CD4-positive, alpha-beta T cell treated with Interleukin-6 for 4 hours (primary cell): Measurements from ENCODE around the gene NUBPL.
"Not testable (repeated sequence)": the region's sequence is repeated elsewhere in the genome, so short reads cannot be mapped to it uniquely, and the experiment has no call there.

Source experiments
- DNase-seq: peaks from one replicate; pipeline ENCODE4 v3.0.0-alpha.2; 2020; ENCODE audit warnings: mixed read lengths

The NUBPL gene

DNA sequence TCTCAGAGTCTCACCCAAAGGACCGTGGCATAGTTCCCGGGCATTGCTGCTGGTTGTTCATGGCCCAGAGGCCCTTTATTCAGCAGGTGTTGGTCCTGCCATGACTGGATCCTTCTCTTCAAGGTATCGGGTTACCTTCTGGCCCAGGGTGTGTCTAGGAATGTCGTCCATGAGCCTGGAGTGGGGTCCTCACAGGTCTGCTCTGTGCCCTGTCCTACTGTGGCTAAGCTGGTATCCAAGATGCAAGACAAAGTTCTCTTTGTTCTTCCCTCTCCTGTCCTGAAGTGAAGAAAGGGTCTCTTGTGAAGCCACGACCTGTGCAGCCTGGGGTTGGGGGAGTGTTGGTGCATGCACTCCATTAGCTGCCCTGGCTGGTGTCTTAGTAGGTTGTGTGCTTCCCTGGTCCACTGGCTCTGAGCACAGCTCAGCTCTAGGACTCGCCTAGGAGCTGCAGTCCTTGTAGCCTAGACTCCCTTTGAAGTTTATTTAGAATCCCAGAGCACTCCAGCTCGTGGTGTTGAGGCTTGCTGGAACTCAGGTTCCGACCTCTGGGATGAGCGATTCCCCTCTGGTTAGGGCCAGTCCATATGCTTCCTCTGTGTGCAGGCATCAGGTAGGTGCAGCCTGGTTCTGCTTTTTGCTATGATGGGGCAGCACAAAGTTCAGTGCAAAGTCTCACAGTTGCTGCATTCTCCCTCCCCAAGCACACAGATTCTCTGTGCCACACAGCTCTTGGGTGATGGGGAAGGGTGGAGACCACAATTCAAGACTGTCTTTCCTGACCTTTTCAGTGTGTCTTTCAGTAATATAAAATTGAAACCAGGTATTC lies 117.4 kb downstream of the NUBPL start:
- no peak for DNase-seq

DNA sequence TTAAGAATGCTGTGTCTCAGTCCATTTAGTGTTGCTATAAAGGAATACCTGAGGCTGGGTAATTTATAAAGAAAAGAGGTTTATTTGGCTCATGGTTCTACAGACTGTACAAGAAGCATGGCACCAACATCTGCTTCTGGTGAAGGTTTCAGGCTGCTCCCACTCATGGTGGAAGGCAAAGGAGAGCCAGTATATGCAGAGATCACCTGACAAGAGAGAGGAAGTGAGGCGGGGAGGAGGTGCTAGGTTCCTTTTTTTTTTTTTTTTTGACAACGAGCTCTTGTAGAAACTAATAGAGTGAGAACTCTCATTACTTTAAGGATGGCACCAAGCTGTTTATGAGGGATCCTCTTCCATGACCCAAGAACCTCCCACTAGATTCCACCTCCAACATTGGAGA lies 121.6 kb downstream of the NUBPL start:
- no peak for DNase-seq

- DNase-seq, result no peak
Measured at GRCh38 chr14:31687726-31688125, 126.5 kb downstream of the NUBPL start.

GRCh38 chr14:31690056-31690455 lies 128.9 kb downstream of the NUBPL start:
- no peak for DNase-seq

DNA sequence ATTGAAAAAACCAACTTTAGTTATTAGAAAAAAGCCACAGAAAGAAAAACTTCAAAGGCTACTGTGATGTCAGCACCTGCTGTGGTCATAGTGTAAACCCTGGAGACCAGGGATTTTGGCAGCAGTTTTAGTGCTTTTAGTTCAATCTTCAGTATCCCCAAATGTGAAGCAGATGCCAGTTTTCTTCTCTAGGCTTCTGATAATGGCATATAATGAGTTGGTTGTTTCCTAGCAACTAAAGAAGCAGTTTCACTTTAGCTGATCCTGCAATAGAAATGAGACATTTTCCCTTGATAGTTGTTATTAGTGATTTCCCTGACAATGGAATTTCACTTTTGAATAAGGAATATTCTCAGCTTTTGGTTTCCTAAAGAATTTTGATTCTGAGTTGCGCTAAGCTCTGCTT lies 131.2 kb downstream of the NUBPL start:
- DNase-seq, result no peak

- DNase-seq, result no peak
Measured at GRCh38 chr14:31696378-31696777, 135.2 kb downstream of the NUBPL start.

DNA sequence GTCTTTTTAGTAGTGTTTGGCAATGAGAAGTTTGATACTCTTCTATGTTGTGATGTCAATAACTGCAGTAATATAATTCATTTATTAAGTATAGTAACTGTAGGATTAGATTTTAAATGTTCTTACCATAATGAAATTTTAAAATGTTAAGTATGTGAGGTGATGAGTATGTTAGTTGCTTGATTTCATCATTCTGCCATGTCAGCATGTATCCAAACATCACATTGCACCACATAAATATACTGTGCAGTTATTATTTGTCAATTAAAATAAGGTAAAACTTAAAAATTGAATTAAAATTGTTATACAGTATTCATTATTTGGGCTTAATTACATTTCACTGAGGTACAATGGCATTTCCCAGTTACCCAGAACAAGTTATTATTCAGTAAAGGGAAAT lies 138.6 kb downstream of the NUBPL start:
- DNase-seq, result no peak

DNA sequence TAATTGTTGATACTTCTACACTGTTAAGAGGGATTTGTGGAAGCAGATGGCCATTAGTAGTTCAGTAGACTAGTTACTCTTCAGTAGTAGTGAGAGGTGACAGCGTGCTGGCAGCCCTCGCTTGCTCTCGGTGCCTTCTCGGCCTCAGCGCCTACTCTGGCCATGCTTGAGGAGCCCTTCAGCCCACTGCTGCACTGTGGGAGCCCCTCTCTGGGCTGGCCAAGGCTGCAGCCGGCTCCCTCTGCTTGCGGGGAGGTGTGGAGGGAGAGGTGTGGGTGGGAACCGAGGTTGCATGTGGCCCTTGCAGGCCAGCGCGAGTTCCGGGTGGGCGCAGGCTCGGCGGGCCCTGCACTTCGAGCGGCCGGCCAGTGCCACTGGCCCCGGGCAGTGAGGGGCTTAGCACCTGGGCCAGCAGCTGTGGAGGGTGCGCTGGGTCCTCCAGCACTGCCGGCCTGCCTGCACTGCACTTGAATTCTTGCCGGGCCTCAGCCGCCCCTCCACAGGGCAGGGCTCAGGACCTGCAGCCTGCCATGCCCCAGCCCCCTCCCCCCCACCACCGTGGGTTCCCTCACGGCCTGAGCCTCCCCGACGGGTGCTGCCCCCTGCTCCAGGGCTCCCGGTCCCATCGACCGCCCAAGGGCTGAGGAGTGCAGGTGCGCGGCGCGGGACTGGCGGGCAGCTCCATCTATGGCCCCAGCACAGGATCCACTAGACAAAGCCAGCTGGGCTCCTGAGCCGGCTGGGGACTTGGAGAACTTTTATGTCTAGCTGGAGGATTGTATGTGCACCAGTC lies 139.3 kb downstream of the NUBPL start:
- DNase-seq, result no peak

DNA sequence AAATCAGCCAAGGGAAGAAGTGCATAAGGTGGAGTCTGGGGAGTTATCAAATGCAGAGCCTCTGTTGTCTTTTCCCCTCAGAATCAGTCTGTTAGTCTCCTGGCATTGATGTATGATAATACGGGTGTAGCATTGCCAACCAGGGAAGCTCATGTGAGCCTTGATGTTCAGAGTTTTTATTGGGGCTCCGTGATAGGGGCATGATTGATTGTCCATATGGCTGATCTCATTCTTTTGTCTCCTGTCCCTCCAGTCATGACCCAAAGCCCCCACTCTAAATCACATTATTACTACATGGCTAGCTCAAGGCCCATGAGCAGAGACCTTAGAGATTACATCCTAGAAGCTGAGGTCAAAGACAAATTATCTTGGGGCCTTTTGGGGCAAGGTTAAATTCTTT lies 140.9 kb downstream of the NUBPL start:
- DNase-seq, result no peak

GRCh38 chr14:31703056-31703455 lies 141.9 kb downstream of the NUBPL start:
- DNase-seq, result no peak

DNA sequence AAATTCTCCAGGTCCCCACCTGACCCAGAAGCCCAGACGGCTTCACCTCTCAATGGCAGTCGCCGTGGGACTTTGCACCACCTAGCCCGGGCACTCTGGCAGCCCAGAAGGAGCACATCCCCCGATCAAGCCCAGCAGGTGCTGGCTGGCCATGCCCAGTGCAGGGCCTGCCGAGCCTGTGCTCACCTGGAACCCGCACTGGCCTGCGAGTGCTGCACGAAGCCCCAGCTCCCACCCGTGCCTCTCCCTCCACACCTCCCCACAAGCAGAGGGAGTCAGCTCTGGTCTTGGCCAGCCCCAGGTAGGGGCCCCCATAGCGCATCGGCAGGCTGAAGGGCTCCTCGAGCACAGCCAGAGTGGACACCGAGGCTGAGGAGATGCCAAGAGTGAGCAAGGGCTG lies 144.5 kb downstream of the NUBPL start:
- no peak for DNase-seq

GRCh38 chr14:31708661-31709060 lies 147.5 kb downstream of the NUBPL start:
- DNase-seq, result not testable (repeated sequence)

GRCh38 chr14:31712244-31713127 lies 151.3 kb downstream of the NUBPL start:
- no peak for DNase-seq

DNA sequence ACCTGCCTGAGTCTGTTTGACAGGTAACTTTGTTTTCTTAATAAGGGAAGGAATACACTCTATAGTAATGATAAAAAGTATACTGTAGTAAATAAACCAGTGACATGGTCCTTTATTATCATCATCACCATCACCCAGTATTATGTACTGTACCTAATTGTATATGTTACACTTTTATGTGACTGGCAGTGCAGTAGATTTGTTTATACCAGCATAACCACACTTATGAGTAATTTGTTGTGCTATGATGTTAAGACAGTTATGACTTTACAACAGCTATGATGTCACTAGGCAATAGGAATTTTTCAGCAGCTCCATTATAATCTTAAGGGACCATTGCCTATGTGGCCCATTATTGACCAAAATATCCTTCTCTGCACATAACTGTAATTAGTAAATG lies 155.0 kb downstream of the NUBPL start:
- DNase-seq, result no peak

GRCh38 chr14:31717294-31718085 lies 156.3 kb downstream of the NUBPL start:
- DNase-seq, result no peak

DNA sequence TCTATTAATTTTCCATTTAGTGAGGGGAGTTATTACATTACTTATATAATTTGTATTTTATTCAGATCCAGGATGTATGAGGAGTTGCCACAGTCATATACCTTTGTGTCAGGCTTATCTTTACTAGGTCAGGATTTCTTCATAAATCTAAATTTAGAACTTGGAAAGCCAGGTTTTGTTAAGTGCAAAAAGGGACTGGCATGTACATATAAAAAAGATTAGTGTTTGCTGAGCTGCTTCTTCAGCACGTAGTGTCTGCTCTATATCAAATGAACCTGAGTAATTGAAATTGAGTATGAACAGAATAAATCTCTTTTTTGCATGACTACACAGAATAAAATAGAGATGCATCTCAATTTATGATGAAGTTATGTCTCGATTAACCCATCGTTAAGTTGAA lies 157.4 kb downstream of the NUBPL start:
- DNase-seq, result no peak

DNA sequence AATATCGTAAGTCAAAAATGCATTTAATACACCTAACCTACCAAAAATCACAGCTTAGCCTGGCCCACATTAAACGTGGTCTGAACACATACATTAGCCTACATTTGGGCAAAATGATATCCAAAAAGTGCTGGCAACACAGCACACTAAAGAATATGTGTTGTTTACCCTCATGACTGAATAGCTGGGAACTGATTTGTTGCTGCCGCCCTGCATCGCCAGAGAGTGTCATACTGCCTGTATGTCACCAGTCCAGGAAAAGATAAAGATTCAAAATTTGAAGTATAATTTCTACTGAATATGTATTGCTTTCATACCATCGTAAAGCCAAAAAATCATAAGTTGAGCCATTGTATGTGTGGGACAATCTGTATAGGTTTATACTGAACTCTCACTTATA lies 157.8 kb downstream of the NUBPL start:
- DNase-seq, result no peak

- no peak for DNase-seq
Measured at GRCh38 chr14:31726337-31726736, 165.1 kb downstream of the NUBPL start.

DNA sequence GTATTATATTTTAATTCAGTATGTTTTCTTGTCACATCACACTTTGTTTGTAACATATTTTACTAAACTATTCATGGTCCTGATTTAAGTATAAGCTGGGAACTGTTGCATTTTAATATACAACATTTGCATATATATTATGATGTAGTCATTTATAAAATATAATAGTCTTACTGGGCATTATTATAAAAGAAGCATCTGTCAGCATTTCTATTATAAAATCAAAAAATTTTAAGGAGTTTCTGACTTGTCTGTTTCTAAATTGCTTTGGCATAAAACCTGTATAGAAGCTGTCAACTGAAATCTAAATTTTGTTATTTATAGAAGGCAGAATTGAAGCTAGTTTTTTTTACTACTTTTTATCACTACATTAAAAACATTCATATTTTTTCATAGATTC lies 166.6 kb downstream of the NUBPL start:
- no peak for DNase-seq

DNA sequence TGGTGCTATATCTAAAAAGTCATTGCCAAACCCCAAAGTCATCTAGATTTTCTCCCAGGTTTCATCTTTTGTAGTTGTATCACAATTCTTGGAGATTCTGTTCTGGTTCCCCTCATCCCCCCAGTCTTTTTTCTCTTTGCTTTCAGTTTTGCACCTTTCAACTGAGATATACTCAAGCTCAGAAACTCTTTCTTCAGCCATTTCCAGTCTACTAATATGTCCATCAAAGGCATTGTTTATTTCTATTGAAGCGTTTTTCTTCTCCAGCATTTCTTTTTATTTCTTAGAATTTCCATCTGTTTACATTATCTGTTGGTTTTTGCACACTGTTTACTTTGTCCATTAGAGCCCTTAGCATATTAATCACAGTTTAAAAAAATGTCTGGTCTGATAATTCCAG lies 179.5 kb downstream of the NUBPL start:
- no peak for DNase-seq

DNA sequence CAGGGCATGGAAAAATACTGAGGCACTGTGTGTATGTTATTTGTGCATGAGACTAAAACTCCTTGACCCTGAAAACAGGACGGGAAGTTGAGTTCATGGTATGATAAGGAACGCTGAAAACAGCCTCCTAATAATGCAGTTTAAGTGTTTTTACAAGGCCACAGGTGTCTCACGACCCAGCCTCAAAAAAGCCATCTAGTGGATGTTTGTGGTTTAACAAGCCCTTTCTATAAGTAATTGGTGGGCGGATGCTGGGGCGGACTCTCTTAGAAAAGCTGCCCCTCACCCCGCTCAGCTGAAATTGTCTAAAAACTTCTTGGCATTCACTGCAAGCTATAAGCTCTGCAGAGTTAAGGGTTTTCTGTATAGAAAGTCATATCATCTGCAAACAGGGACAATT lies 184.5 kb downstream of the NUBPL start:
- no peak for DNase-seq

DNA sequence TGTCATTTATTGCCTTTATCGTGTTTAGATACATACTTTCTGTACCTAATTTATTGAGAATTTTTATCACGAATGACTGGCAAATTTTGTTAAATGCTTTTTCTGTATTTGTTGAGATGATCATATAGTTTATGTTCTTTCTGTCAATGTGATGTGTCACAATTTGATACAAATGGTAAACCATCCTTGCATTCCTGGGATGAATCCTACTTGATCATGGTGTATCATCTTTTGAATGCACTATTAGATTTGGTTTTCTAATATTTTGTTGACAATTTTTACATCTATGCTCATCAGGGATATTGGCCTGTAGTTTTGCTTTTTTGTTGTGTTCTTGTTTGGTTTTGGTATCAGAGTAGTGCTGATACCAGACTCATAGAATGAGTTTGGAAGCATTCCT lies 185.1 kb downstream of the NUBPL start:
- DNase-seq, result no peak
